Uterus (tissue), 2 donors: Measurements from ENCODE around the gene KCNH2.

Experiments used
- POLR2A ChIP-seq, 2 donors: fragments of 450-650 bp; IDR thresholded peaks; one replicate each; pipeline ENCODE4 v1.6.1; 2016; ENCODE audit warnings: antibody characterized with exemption in 2 of 2, mild to moderate bottlenecking in 1 of 2, moderate library complexity in 1 of 2
- TF ChIP-seq, protein P1 (sequence below), 4 experiments: fragments of 200-600 bp in 2 of 4; fragments of 450-650 bp in 2 of 4; sonication (generic) in 2 of 4; IDR thresholded peaks; one replicate each; pipeline ENCODE4 v1.5.1; 2016 to 2019; ENCODE audit warnings: antibody characterized with exemption in 4 of 4, mild to moderate bottlenecking in 2 of 4, moderate library complexity in 1 of 4

DNA sequence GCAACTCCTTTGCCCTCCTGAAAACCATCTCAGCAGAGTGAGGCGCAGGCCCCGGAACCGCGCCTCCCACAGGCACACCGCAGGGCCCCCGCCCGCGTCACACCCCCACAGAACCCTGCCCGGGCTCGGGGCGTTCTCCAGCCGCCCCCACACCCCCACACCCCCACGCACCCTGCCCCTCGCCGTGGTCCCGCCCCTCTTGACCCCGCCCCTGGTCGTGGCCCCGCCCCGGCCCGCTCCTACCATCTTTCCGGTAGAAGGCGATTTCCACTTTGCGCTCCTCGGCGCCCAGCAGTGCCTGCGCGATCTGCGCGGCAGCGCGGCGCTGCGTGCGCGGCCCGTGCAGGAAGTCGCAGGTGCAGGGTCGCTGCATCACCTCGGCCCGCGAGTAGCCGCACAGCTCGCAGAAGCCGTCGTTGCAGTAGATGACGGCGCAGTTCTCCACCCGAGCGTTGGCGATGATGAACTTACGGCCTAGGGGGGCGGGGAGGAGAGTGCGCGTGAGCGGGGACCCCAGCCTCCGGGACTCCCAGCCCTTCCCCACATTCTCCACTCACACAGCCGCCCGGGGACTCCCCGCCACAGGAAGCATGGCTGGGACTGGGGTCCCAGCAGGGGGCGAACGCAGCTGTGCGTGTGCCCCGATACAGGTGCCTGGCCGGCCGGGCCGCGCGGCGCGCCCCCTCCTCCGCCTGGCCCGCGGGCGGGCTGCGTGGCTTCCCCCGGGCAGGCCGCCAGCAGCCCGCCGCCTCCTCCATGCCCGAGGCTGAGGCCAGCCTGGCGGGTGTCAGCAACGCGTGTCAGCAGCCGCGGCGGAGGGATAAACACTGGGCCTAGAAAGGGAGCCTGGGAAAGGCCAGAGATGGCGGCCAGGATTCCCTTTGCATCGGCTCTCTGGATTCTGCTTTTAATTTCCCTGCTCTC is 3.4 kb downstream of the KCNH2 start:
- TF ChIP-seq, protein P1, sequence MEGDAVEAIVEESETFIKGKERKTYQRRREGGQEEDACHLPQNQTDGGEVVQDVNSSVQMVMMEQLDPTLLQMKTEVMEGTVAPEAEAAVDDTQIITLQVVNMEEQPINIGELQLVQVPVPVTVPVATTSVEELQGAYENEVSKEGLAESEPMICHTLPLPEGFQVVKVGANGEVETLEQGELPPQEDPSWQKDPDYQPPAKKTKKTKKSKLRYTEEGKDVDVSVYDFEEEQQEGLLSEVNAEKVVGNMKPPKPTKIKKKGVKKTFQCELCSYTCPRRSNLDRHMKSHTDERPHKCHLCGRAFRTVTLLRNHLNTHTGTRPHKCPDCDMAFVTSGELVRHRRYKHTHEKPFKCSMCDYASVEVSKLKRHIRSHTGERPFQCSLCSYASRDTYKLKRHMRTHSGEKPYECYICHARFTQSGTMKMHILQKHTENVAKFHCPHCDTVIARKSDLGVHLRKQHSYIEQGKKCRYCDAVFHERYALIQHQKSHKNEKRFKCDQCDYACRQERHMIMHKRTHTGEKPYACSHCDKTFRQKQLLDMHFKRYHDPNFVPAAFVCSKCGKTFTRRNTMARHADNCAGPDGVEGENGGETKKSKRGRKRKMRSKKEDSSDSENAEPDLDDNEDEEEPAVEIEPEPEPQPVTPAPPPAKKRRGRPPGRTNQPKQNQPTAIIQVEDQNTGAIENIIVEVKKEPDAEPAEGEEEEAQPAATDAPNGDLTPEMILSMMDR (IDR thresholded peaks at IDR 0.05), result peak; percentile 25 to 37 (median 31)
- TF ChIP-seq POLR2A (IDR thresholded peaks at IDR 0.05), result peak in 1 of 2 donors; percentile 22
